SIG-M5 (cell line): ENCODE results near the gene ERICH6B.

Experiments used
- DNase-seq: peaks from one replicate; lab custom pipeline; 2025; lab: John Stamatoyannopoulos, UW

Gene ERICH6B

DNA sequence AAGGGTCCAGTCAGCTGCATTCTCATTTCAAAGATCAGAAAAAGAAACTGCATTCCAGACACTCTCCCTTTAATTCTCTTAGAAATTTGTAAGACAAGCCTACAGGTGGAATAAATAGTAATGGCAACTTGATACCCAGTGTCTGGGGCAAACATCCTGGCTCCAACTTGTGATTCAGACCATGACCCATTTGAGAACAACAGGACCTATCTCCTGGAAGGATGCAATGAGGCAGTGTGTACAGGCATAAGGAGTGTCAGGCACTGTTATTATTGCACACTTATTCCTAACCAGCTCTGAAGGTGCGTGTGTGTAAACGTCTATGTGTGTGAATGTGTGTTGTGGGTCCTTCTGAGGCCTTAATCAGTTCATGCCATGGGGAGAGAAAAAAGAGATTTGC is 13.9 kb downstream of the ERICH6B start:
- DNase-seq = no peak

DNA sequence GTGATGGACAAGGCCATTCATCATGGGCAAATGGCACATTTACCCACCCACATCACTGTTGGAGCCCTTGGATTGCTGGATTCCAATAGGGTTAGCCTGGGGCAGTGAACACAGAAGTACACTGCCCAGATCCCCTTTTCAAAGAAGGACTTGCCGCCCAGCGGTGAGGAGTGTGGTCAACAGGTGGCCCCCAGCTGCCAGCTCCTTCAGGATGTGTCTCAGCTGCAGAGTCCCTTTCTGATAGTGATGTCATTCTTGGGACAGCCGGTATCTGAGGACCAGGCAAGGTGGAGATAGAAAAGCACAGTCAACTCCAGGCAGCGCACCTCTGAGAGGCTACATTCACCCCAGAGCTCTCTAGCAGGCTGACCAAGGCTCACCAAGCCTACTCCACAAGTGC is 16.9 kb downstream of the ERICH6B start:
- no peak for DNase-seq

DNA sequence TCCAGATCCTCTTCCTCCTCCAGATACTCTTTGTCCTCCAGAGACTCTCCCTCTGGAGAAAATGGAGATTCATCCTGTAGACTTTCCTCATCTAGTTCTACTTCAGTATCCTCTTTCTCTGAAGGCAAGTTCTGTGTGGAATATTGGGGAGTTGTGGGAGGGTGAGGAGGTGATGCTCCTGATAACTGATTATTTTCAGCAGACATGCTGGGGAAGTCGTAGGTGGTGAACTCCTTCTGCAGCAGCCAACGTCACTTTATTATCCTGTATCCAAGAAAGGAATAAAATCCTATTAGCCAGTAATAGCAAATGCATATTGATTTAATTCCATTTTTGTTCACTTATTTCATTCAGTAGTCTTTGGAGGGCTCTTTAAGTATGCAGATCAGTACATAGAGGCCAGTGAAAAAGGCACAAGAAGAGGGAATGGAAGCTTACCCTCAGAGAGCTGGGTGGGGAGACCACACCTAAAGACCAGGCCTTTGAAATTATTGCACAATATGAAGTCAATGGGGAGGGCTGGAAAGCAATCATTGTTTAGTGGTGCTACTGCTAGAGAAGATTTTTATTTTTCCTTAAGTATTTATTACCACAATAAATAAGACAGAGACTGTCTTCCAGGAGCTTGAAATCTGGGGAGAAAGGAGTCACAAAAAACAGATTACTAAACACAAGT is 18.6 kb downstream of the ERICH6B start:
- DNase-seq = no peak

DNA sequence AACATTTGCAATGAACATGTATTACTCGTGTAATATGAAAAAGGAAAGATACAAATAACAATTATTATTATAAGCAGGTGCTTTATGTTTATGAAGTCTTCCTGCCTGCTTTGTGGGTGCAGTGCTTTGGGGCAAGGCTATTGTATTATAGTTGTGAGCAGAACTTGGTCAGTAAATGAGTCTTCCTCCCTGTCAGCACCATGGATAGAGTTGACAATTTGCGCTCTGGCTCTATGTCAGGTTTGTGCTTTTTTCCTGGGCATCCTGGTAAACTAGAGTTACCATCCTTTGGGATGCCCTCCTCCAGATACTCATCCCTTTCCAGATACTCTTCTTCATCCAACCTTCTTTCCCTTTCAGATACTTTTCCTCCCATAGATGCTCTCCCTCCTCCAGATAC is 19.6 kb downstream of the ERICH6B start:
- no peak for DNase-seq

GRCh38 chr13:45594764-45595163 is 20.8 kb downstream of the ERICH6B start:
- no peak for DNase-seq

DNA sequence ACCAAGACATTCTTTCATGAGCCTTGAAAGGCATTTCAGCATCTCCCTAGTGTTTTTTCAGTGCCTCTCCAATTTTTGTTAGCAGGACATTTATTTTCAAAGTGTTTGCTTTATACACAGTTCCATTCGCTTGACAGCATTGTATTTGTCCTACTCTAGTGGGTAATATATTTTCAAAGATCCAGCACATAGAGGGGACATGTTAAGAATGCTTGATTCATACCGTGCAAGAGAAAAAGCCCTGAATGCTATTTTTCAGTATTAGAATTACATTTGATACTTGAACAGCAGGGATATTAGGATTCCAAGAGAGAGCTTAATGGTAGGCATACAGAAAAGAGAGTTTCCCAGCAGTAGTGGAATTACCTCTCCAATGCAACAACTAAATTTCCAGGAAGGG is 21.3 kb downstream of the ERICH6B start:
- DNase-seq = no peak

- no peak for DNase-seq
These were observed 22.8 kb downstream of the ERICH6B start for GRCh38 chr13:45592758-45593157.

DNA sequence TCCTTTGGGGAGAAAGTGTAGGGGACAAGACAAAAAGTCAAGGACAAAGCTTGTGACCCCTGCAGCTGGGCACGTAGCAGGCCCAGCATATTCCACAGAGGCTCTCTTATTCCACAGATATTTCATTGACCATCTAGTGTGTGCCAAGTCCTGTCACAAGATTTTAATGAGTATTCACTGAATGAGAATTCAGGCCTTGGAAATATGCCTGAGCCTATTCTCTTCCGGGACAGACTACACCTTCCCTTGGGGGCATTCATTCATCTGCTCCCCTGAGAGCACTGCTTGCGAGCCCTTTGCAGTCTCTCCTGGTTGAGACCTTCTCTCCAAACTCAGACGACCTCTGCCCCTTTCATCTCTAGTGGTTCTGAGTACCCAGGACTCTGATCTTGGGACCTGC is 25.5 kb downstream of the ERICH6B start:
- DNase-seq = no peak

- no peak for DNase-seq
These were observed 27.6 kb downstream of the ERICH6B start for GRCh38 chr13:45587897-45588296.

DNA sequence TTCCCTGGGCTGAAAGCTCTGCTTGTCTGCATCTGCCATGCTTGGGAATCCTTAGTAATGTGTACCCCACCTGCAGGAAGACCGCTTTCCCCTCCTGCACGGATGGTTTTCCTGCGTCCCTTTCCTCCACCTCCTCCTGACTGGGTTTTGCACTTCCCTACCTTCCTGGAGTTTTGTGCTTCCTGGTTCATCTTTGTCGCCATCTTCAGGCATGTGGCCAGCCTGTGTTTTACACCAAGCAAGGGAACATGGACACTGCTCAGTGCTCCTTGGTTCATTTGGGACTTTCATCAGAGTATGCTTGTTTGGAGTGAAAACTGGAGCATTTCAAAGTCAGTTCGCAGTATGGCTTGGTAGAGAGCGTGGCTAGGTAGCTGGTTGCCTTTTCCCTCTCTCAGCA is 30.7 kb downstream of the ERICH6B start:
- no peak for DNase-seq

DNA sequence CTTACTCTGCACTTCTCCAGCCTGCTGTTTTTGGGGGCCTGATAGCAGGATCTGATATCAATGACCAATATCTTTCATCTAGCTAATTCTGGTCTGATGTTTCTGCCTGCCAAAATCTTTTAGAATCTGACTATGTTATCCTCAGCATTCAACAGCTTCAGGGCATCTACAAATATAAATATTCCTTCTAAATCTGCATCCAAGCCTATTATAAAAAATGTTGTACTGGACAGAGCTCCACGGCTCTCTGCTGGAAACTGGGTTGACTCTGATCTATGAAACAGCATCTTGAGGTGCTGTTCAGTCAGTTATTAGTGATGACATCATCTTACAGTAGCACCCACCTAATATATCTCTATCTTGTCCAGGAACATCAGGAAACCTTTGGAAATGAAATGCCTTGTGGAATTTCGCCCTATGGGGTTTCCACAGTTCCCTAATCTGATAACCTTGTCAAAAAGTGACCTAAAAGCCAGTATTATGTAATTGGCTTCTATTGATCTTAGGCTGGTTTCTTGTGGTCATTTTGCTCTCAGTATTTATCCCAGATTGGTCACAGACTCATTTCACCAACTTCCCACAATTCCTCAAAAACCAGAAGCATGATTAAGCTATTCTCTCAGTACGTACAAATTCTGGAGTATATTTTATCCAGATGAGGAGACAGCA is 33.0 kb downstream of the ERICH6B start:
- DNase-seq = no peak

DNA sequence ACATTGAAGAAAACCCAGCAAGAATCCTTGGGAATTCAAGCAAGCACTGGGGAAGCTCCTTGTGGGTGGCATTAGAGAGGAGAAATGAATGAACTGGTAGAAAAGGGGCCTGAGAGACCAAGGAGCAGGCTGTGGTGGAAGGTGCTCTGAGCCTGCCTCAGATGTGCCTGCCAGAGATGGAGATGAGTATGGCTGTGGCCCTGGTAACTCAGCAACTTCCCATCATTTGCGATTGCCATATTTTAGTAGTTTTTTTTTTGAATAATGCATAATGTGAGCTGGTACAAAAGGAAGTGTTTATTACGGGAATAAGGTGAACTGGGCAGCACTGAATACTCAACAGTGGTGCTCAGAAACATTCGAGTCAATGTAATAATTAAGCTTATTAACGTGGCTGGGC is 39.1 kb downstream of the ERICH6B start:
- no peak for DNase-seq

- DNase-seq = no peak
These were observed 39.7 kb downstream of the ERICH6B start for GRCh38 chr13:45575830-45576180.

GRCh38 chr13:45575146-45575829 is 40.3 kb downstream of the ERICH6B start:
- no peak for DNase-seq

DNA sequence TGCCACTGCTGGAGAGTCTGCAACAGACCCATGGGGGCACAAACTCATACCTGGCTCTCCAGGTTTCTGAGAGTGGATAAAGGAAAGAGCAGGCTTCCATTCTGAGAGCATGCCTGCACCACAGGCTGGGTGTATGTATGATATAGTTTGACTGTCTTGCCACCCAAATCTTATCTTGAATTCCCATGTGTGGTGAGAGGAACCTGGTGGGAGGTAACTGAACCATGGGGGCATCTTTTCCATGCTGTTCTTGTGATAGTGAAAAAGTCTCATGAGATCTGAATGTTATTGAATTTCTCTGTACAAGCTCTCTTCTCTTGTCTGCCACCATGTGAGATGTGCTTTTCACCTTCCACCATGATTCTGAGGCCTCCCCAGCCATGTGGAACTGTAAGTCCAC is 50.2 kb downstream of the ERICH6B start:
- no peak for DNase-seq

DNA sequence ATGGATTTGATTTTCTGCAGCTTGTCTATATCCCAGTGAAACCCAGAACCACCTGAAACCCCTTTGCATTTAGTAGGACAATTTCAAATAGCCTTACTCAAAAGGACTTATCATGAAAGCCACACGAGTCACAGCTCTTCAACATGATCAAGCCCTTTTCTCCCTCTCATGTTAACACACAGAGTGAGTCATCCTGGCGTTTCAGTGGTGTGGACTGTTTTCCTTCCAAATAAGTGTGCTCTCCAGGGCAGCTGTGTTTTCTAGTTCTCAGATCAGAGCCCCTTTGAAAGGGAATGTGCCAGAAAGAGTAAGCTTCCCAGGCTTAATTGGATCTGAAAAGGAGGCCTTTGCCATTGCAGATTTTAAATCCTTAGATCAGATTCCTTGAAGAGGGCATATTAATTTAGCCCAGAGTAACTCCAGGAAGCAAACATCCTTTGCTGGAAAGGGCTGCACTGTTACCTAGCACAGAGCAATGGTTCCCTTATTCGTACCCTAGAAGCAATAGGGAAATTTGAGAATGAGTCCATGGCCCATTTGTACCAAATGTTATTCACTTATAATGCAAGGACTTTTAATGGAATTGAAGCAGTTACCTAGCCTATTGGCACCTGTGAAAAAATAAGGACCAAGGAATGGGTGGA is 51.3 kb downstream of the ERICH6B start:
- DNase-seq = no peak

DNA sequence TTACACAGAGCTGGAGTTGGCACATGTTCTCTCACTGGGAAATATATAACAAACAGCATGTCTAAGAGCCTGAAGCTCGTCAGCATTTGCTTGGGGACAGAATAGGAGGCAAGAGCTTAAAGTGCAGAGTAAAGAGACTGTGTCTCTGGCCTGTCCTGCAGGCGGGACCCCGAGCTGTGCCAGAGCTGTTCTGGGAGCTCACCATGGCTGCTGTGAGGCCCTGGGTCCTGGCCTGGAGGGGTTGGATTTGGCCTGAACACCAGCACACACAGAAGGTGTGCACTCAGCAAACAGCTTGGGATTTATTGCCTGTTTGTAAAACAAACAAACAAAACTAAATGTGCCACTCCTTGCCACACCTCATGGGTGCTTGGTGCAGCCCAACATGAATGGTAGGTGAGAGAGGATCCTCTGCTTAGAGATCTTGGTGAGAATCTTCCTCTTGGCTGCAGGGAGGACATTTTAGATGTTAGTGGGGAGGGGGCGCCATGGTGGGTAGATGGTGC is 60.9 kb downstream of the ERICH6B start:
- DNase-seq = no peak

DNA sequence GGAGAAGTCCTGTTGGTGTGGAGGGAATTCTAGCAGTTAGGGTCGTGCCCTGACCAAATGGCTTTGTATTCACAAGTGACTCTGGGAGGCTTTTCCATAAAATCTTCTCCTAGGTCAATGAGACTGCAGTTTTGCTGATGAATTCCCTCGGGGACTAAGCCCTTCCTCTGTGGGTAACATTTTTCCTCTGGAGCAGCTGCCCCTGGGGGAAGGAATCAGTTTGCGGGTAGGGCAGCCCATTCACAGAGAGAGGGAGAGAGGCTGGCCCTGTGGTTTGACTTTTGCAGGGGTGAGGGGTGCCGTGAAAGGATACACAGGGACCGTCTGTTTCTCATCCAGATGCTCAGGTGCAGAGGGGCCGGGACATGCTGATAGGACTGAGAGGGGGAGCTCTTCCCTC is 67.3 kb downstream of the ERICH6B start:
- DNase-seq = no peak

GRCh38 chr13:45546410-45546765 is 69.2 kb downstream of the ERICH6B start:
- no peak for DNase-seq

DNA sequence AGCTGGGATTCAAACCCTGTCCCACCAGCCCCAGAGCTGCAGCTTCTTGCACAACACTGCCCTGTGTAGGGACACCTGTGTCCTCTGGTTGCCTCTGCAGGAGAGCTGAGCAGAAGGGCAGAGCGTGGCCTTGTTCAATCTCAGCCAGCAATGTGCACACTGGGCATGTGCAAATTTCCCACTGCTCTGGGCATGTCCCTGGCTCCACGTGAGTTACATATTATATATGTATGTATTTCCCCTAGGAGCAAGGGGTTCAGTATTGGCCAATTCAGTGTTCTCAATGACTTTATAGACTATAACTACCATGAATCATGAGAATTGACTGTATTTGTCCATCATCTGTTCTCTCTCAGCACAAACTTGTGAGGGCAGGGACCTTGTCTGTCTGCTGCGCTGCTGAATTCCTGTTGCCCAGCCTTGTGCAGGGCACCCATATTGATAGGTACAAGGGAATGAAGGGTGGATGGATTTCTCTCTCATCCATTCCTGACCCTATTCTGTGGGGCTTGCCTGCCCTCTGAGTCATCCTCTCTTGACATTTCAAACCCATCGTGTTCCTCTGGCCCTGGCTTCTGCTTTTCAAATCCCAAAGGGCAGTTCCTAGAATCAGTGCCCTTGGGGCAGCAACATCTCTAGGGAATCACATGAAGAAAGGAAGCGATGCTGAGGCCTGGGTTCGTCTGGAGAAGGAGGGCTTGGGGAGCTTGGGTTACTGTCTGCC is 69.7 kb downstream of the ERICH6B start:
- no peak for DNase-seq

DNA sequence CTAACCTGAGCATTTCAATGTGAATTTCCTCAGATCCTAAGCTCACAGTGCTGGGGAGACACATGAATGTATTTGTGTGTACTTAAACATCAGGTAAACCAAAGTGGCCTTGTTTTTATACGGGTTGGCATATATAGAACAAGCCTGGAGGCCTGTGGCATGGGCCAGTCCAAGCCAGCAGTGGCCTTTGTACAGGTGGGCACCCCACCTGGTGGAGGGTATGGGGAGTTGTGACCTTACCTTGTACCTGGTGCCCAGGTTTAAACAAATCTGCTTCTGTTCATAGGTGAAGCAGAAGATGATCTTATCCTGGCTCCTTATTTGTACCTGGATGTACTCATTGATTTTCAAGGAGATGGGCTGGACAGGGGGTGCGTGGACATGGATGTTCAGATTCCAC is 71.0 kb downstream of the ERICH6B start:
- no peak for DNase-seq

DNA sequence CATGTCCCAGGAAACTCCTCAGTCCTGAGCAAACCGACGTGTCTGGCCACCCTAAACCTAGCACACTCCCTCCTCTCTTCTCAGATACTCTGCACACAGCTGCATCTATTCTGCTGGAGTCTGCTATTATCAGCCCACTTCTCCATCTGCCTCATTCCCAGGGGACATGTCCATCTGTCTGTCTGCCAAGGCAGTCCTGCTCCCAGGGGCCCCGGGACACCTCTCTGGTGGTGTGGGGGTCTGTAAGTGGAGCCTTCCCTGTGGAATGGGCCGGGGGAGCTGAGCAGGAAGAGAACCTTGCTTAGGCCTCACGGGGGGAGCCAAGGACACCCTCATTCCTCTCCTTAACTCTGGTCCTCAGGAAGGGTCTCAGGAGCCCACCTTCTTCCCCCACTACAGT is 72.7 kb downstream of the ERICH6B start:
- no peak for DNase-seq
